Measurements from ENCODE around the gene ZNF629. TPM values are rescaled to one million over a fixed set of nuclear protein-coding genes. Genes with fewer than 3 reads are reported as not detected.

ZNF629 gene
- total RNA-seq, 2 donors from 2014 or later: 21.2 to 22.9 TPM

Other genes starting within 250 kb of the ZNF629 start
- gene ZNF764, start 228.8 kb downstream of the ZNF629 start, total RNA-seq: 10 to 100 TPM; 12.0 to 16.9 TPM
- 10 to 100 TPM in 1 of 2 donors, 1 to 10 TPM in 1; 9.6 to 13.5 TPM for gene ZNF688, start 215.5 kb downstream of the ZNF629 start, total RNA-seq
- 1 to 10 TPM; 5.5 to 6.0 TPM for gene ZNF785, start 201.5 kb downstream of the ZNF629 start, total RNA-seq
- gene ZNF689, start 176.8 kb downstream of the ZNF629 start, total RNA-seq: 1 to 10 TPM; 6.2 to 8.3 TPM
- gene PRR14, start 136.2 kb downstream of the ZNF629 start, total RNA-seq: 10 to 100 TPM; 12.3 to 17.3 TPM
- 10 to 100 TPM; 16.5 to 26.3 TPM for gene FBRS, start 128.8 kb downstream of the ZNF629 start, total RNA-seq
- gene SRCAP, start 88.0 kb downstream of the ZNF629 start, total RNA-seq: 10 to 100 TPM; 22.5 to 25.0 TPM
- gene PHKG2, start 38.8 kb downstream of the ZNF629 start, total RNA-seq: 10 to 100 TPM; 16.0 to 22.1 TPM
- under 1 TPM; 0.37 to 0.83 TPM for gene CFAP119, start 25.1 kb downstream of the ZNF629 start, total RNA-seq
- 10 to 100 TPM; 48.5 to 59.5 TPM for gene RNF40, start 24.9 kb downstream of the ZNF629 start, total RNA-seq
- 10 to 100 TPM; 21.1 to 35.1 TPM for gene BCL7C, start 106.9 kb upstream of the ZNF629 start, total RNA-seq
- 1 to 10 TPM; 6.5 to 7.6 TPM for gene CTF1, start 109.4 kb upstream of the ZNF629 start, total RNA-seq
- gene FBXL19, start 136.4 kb upstream of the ZNF629 start, total RNA-seq: 1 to 10 TPM; 5.7 to 7.9 TPM
- gene ORAI3, start 161.9 kb upstream of the ZNF629 start, total RNA-seq: 10 to 100 TPM; 22.4 to 23.0 TPM
- gene SETD1A, start 170.5 kb upstream of the ZNF629 start, total RNA-seq: 1 to 10 TPM; 3.8 to 8.6 TPM
- gene HSD3B7, start 198.0 kb upstream of the ZNF629 start, total RNA-seq: 1 to 10 TPM; 6.0 to 8.5 TPM
- 1 to 10 TPM; 1.3 to 2.1 TPM for gene STX1B, start 223.4 kb upstream of the ZNF629 start, total RNA-seq
- gene STX4, start 246.4 kb upstream of the ZNF629 start, total RNA-seq: 10 to 100 TPM; 17.1 to 23.8 TPM

Data from right atrium auricular region (tissue), 2 donors.